HG03439 (cell line): ENCODE measurements around the gene SVBP.
"Not testable (repeated sequence)": the region's sequence is repeated elsewhere in the genome, so short reads cannot be mapped to it uniquely, and the experiment has no call there.

Experiments
- ATAC-seq: cut with Tn5 transposase; IDR thresholded peaks from one replicate; pipeline ENCODE4 v1.9.1; 2021; ENCODE audit warnings: mild to moderate bottlenecking, moderate library complexity; ENCODE audit not compliant: unreplicated experiment

Gene SVBP

GRCh38 chr1:42841440-42842147 is 24.4 kb upstream of the SVBP start:
- no peak for ATAC-seq

- ATAC-seq = no peak
Measured at GRCh38 chr1:42841010-42841409, 23.8 kb upstream of the SVBP start.

GRCh38 chr1:42838482-42839190 is 21.4 kb upstream of the SVBP start:
- ATAC-seq = no peak

GRCh38 chr1:42837709-42838108 is 20.5 kb upstream of the SVBP start:
- no peak for ATAC-seq

GRCh38 chr1:42835422-42835821 is 18.2 kb upstream of the SVBP start:
- ATAC-seq = no peak

- no peak for ATAC-seq
Measured at GRCh38 chr1:42834803-42835202, 17.6 kb upstream of the SVBP start.

GRCh38 chr1:42833981-42834380 is 16.8 kb upstream of the SVBP start:
- ATAC-seq = no peak

GRCh38 chr1:42832641-42833240 is 15.5 kb upstream of the SVBP start:
- ATAC-seq = no peak

- no peak for ATAC-seq
Measured at GRCh38 chr1:42831273-42831672, 14.1 kb upstream of the SVBP start.

GRCh38 chr1:42830631-42831030 is 13.4 kb upstream of the SVBP start:
- ATAC-seq = no peak

GRCh38 chr1:42825036-42825851 is 8.0 kb upstream of the SVBP start:
- no peak for ATAC-seq

- ATAC-seq = no peak
Measured at GRCh38 chr1:42824481-42825035, 7.4 kb upstream of the SVBP start.

GRCh38 chr1:42822800-42823392 is 5.7 kb upstream of the SVBP start:
- no peak for ATAC-seq

- ATAC-seq = no peak
Measured at GRCh38 chr1:42821690-42822089, 4.5 kb upstream of the SVBP start.

GRCh38 chr1:42820813-42821212 is 3.6 kb upstream of the SVBP start:
- ATAC-seq = no peak

- no peak for ATAC-seq
Measured at GRCh38 chr1:42817976-42818375, 779 bp upstream of the SVBP start.

- no peak for ATAC-seq
Measured at GRCh38 chr1:42817440-42817767, 207 bp upstream of the SVBP start.

GRCh38 chr1:42815941-42816584 is 1.1 kb downstream of the SVBP start:
- ATAC-seq = no peak

- ATAC-seq = not testable (repeated sequence)
Measured at GRCh38 chr1:42814815-42815214, 2.4 kb downstream of the SVBP start.

GRCh38 chr1:42807056-42807668 is 10.0 kb downstream of the SVBP start:
- ATAC-seq = no peak
